AG10803 (cell line): ENCODE data around the gene KDM1B.

Source experiments
- DNase-seq: peaks from one replicate; pipeline ENCODE4 v3.0.0; 2010; ENCODE audit warnings: low read depth
- H3K4me3 ChIP-seq: 2 replicates; pipeline ENCODE4 v1.5.1; 2011; ENCODE audit warnings: mild to moderate bottlenecking, low read length, control low read depth
- CTCF ChIP-seq: conservative IDR thresholded peaks from 2 replicates; pipeline ENCODE4 v1.5.1; 2011; ENCODE audit warnings: mild to moderate bottlenecking, low read length, control low read depth, inconsistent platforms

KDM1B gene

GRCh38 chr6:18263418-18264218 lies 108.4 kb downstream of the KDM1B start:
- peak overlapping the region; percentile 91 for H3K4me3 ChIP-seq
- DNase-seq, result no peak
- no peak for TF ChIP-seq CTCF

GRCh38 chr6:18264219-18264922 lies 109.1 kb downstream of the KDM1B start, which contains the start of gene DEK:
TSS of gene DEK (minus strand) at chr6:18264530. CDS start at chr6:18263987, 543 bp downstream.
- TF ChIP-seq CTCF, result peak; percentile 52
- DNase-seq, result peak; percentile 81
- peak within 1 kb of the TSS; percentile 91 for H3K4me3 ChIP-seq

GRCh38 chr6:18264923-18265377 lies 109.7 kb downstream of the KDM1B start:
- DNase-seq, result no peak
- peak overlapping the region; percentile 67 for H3K4me3 ChIP-seq
- TF ChIP-seq CTCF, result no peak

GRCh38 chr6:18265787-18266522 lies 110.7 kb downstream of the KDM1B start:
- H3K4me3 ChIP-seq, result no peak overlapping the region
- no peak for TF ChIP-seq CTCF
- no peak for DNase-seq

GRCh38 chr6:18266523-18266912 lies 111.3 kb downstream of the KDM1B start:
- no peak for TF ChIP-seq CTCF
- no peak for DNase-seq

GRCh38 chr6:18268066-18268465 lies 112.8 kb downstream of the KDM1B start:
- TF ChIP-seq CTCF, result no peak
- no peak for DNase-seq
- H3K4me3 ChIP-seq, result no peak overlapping the region

More at GRCh38 chr6:18266523-18266912, 111.3 kb downstream of the KDM1B start:
- H3K4me3 ChIP-seq, result no peak overlapping the region
